ENCODE results near the gene CENPF.
"Not testable (repeated sequence)": the region's sequence is repeated elsewhere in the genome, so short reads cannot be mapped to it uniquely, and the experiment has no call there.

CENPF gene

GRCh38 chr1:214662223-214662785 is 59.3 kb downstream of the CENPF start:
- no peak for DNase-seq (ENCODE audit: low read depth in 2 of 2)

GRCh38 chr1:214664651-214665433 is 61.8 kb downstream of the CENPF start:
- no peak for DNase-seq (ENCODE audit: low read depth in 2 of 2)

GRCh38 chr1:214665606-214666110 is 62.7 kb downstream of the CENPF start:
- DNase-seq (ENCODE audit: low read depth in 2 of 2): no peak

GRCh38 chr1:214666674-214667073 is 63.7 kb downstream of the CENPF start:
- no peak for DNase-seq (ENCODE audit: low read depth in 2 of 2)

- no peak for DNase-seq (ENCODE audit: low read depth in 2 of 2)
These were observed 67.1 kb downstream of the CENPF start for GRCh38 chr1:214670098-214670497.

GRCh38 chr1:214673029-214673428 is 70.0 kb downstream of the CENPF start:
- DNase-seq (ENCODE audit: low read depth in 2 of 2): not testable (repeated sequence)

- DNase-seq (ENCODE audit: low read depth in 2 of 2): no peak
These were observed 70.6 kb downstream of the CENPF start for GRCh38 chr1:214673576-214673975.

GRCh38 chr1:214675524-214675923 is 72.5 kb downstream of the CENPF start:
- not testable (repeated sequence) for DNase-seq (ENCODE audit: low read depth in 2 of 2)

- no peak for DNase-seq (ENCODE audit: low read depth in 2 of 2)
These were observed 73.8 kb downstream of the CENPF start for GRCh38 chr1:214676747-214677146.

- DNase-seq (ENCODE audit: low read depth in 2 of 2): no peak
These were observed 75.0 kb downstream of the CENPF start for GRCh38 chr1:214677945-214678344.

GRCh38 chr1:214678386-214678785 is 75.4 kb downstream of the CENPF start:
- no peak for DNase-seq (ENCODE audit: low read depth in 2 of 2)

GRCh38 chr1:214683621-214684020 is 80.6 kb downstream of the CENPF start:
- DNase-seq (ENCODE audit: low read depth in 2 of 2): no peak

GRCh38 chr1:214685906-214686305 is 82.9 kb downstream of the CENPF start:
- no peak for DNase-seq (ENCODE audit: low read depth in 2 of 2)

GRCh38 chr1:214686497-214686896 is 83.5 kb downstream of the CENPF start:
- no peak for DNase-seq (ENCODE audit: low read depth in 2 of 2)

- DNase-seq (ENCODE audit: low read depth in 2 of 2): no peak
These were observed 85.9 kb downstream of the CENPF start for GRCh38 chr1:214688891-214689290.

- no peak for DNase-seq (ENCODE audit: low read depth in 2 of 2)
These were observed 91.8 kb downstream of the CENPF start for GRCh38 chr1:214694769-214695168.

- DNase-seq (ENCODE audit: low read depth in 2 of 2): no peak
These were observed 95.6 kb downstream of the CENPF start for GRCh38 chr1:214698559-214698958.

- DNase-seq (ENCODE audit: low read depth in 2 of 2): no peak
These were observed 97.4 kb downstream of the CENPF start for GRCh38 chr1:214700437-214700836.

GRCh38 chr1:214702556-214702955 is 99.6 kb downstream of the CENPF start:
- DNase-seq (ENCODE audit: low read depth in 2 of 2): no peak

GRCh38 chr1:214707306-214708087 is 104.5 kb downstream of the CENPF start:
- no peak for DNase-seq (ENCODE audit: low read depth in 2 of 2)

GRCh38 chr1:214708321-214708955 is 105.4 kb downstream of the CENPF start:
- DNase-seq (ENCODE audit: low read depth in 2 of 2): no peak

GRCh38 chr1:214709241-214709640 is 106.2 kb downstream of the CENPF start:
- no peak for DNase-seq (ENCODE audit: low read depth in 2 of 2)

Data from stimulated activated CD4-positive, alpha-beta T cell treated with anti-CD3 and anti-CD28 coated beads, Interleukin-1b, Interleukin-23, amount 100 ng/mL, for 4 hours (primary cell).